Natural killer cell (primary cell): ENCODE measurements around the gene METTL25B. TPM values are rescaled to one million over a fixed set of nuclear protein-coding genes. Genes with fewer than 3 reads are reported as not detected.
"Not testable (repeated sequence)": the region's sequence is repeated elsewhere in the genome, so short reads cannot be mapped to it uniquely, and the experiment has no call there.

Experiments used
- ATAC-seq, 3 donors: fragments of 150-1000 bp in 2 of 3; fragments of 200-7000 bp in 1 of 3; cut with Tn5 transposase; 1 replicate in 1 of 3; 2 replicates in 2 of 3; pipeline ENCODE4 v1.10.0; 2021; ENCODE audit warnings: mild to moderate bottlenecking in 2 of 3, moderate library complexity in 2 of 3
- DNase-seq, 2 donors: peaks; one replicate each; pipeline versions ENCODE4 v3.0.0 to v3.0.0-alpha.2; 2013 to 2021; ENCODE audit warnings: mixed read lengths in 1 of 2
- H3K27ac ChIP-seq: one replicate; pipeline ENCODE4 v1.5.1; 2013; ENCODE audit warnings: mild to moderate bottlenecking, low read length
- H3K27me3 ChIP-seq: one replicate; pipeline ENCODE4 v1.6.1; 2013; ENCODE audit warnings: low read length; ENCODE audit not compliant: control insufficient read depth, insufficient read depth
- H3K36me3 ChIP-seq: one replicate; pipeline ENCODE4 v1.6.1; 2013; ENCODE audit warnings: low read length; ENCODE audit not compliant: control insufficient read depth, insufficient read depth
- H3K4me1 ChIP-seq: one replicate; pipeline ENCODE4 v1.6.1; 2013; ENCODE audit warnings: low read length; ENCODE audit not compliant: control insufficient read depth, insufficient read depth
- H3K4me3 ChIP-seq: one replicate; pipeline ENCODE4 v1.5.1; 2013; ENCODE audit warnings: low read length
- H3K9me3 ChIP-seq: one replicate; pipeline ENCODE4 v1.6.1; 2013; ENCODE audit warnings: low read length; ENCODE audit not compliant: control insufficient read depth, insufficient read depth
- H3K27ac Mint-ChIP-seq, 2 donors: one replicate each; pipeline ENCODE4 v1.8.0; 2022; ENCODE audit warnings: mild to moderate bottlenecking in 2 of 2, mixed read lengths in 2 of 2, moderate library complexity in 1 of 2
- H3K27me3 Mint-ChIP-seq, 2 donors: one replicate each; pipeline ENCODE4 v1.8.0; 2022; ENCODE audit warnings: low read depth in 2 of 2, mixed read lengths in 2 of 2
- H3K36me3 Mint-ChIP-seq: one replicate; pipeline ENCODE4 v1.8.0; 2022; ENCODE audit warnings: mixed read lengths
- H3K4me1 Mint-ChIP-seq, 2 donors: one replicate each; pipeline ENCODE4 v1.8.0; 2022; ENCODE audit warnings: mixed read lengths in 2 of 2
- H3K4me3 Mint-ChIP-seq: one replicate; pipeline ENCODE4 v1.8.0; 2022; ENCODE audit warnings: mild to moderate bottlenecking, moderate library complexity, mixed read lengths
- H3K9me3 Mint-ChIP-seq, 2 donors: one replicate each; pipeline ENCODE4 v1.8.0; 2022; ENCODE audit warnings: mixed read lengths in 2 of 2
- WGBS: methylation state at CpG from one replicate; pipeline ENCODE4 v1.1.7; 2013; ENCODE audit warnings: missing lambda C conversion rate; ENCODE audit not compliant: insufficient coverage; 5-methylcytosine and 5-hydroxymethylcytosine counted together
- intact Hi-C: fragments of 100-400 bp; cut with micrococcal nuclease; formaldehyde crosslinking; loops from one replicate; pipeline ENCODE4 v1.14.2; 2022
- total RNA-seq, 4 donors: library from RNA; stranded (reverse); fragments of 120-200 nt in 1 of 4; gene quantifications; one replicate each; pipeline versions ENCODE4 v1.2.3 to v1.2.4, GENCODE V29; 2013 to 2022
- TF ChIP-seq, protein P1 (sequence below): fragments of 200-600 bp; IDR thresholded peaks from one replicate; pipeline ENCODE4 v1.8.0; 2022; ENCODE audit warnings: antibody characterized with exemption

METTL25B gene
- total RNA-seq, 3 donors from 2014 or later (not counting 1 experiment from before 2014, with no cell fraction given) = 23.5 to 25.3 (median 23.8) TPM

- ATAC-seq = no peak
- H3K4me3 ChIP-seq = no peak overlapping the region
- intact Hi-C loops = no loop called here
- no peak for DNase-seq
- H3K4me3 Mint-ChIP-seq = no peak overlapping the region
- H3K9me3 ChIP-seq = no peaks in the 10 kb centered on the region
- H3K9me3 Mint-ChIP-seq = no peaks in the 10 kb centered on the region
- WGBS = 67% methylated on average over 2 of the region's 5 CpGs
- H3K36me3 ChIP-seq = no peaks in the 10 kb centered on the region
- no peak overlapping the region for H3K27ac ChIP-seq
- peaks cover 15 to 16% of the 10 kb centered on the region in 2 donors for H3K4me1 Mint-ChIP-seq
- H3K36me3 Mint-ChIP-seq = no peaks in the 10 kb centered on the region
- no peaks in the 10 kb centered on the region for H3K27me3 ChIP-seq
- H3K27me3 Mint-ChIP-seq = no peaks in the 10 kb centered on the region
- H3K27ac Mint-ChIP-seq = no peak overlapping the region
- peaks cover 17% of the 10 kb centered on the region for H3K4me1 ChIP-seq
- TF ChIP-seq, protein P1, sequence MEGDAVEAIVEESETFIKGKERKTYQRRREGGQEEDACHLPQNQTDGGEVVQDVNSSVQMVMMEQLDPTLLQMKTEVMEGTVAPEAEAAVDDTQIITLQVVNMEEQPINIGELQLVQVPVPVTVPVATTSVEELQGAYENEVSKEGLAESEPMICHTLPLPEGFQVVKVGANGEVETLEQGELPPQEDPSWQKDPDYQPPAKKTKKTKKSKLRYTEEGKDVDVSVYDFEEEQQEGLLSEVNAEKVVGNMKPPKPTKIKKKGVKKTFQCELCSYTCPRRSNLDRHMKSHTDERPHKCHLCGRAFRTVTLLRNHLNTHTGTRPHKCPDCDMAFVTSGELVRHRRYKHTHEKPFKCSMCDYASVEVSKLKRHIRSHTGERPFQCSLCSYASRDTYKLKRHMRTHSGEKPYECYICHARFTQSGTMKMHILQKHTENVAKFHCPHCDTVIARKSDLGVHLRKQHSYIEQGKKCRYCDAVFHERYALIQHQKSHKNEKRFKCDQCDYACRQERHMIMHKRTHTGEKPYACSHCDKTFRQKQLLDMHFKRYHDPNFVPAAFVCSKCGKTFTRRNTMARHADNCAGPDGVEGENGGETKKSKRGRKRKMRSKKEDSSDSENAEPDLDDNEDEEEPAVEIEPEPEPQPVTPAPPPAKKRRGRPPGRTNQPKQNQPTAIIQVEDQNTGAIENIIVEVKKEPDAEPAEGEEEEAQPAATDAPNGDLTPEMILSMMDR = no peak
Observed at GRCh38 chr1:156755527-156755950, 27.3 kb downstream of the METTL25B start.

DNA sequence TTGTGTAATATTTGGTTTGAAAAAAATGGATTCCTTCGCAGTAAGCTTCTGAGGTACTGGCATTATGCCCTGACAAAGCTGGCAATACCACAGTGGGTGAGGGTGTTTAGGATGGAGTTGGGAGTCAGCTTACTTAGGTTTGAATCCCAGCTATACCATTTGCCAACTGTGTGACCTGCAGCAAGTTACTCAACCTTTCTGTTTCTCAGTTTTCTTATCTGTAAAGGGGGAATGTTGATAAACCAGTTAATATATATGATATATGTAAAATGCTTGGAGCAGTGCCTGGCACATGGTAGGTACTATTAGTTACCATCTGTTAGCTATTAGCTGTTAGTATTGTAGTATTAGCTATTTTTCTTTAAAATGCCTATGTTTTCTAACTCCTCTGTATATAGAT is 28.1 kb downstream of the METTL25B start:
- TF ChIP-seq, protein P1 = no peak
- Histone ChIP-seq H3K27ac (no peak overlapping the region), H3K4me3 (no peak overlapping the region), H3K4me1 (peaks cover 12% of the 10 kb centered on the region), H3K9me3 (no peaks in the 10 kb centered on the region), H3K27me3 (no peaks in the 10 kb centered on the region), H3K36me3 (no peaks in the 10 kb centered on the region)
- Mint-ChIP-seq H3K9me3 (no peaks in the 10 kb centered on the region), H3K4me3 (no peak overlapping the region), H3K27ac (no peak overlapping the region), H3K4me1 (peaks cover 12 to 15% of the 10 kb centered on the region in 2 donors), H3K27me3 (no peaks in the 10 kb centered on the region), H3K36me3 (no peaks in the 10 kb centered on the region)
- intact Hi-C loops = no loop called here
- no peak for DNase-seq
- ATAC-seq = no peak
- WGBS = 94% methylated on average over 1 of the region's 1 CpG

GRCh38 chr1:156757572-156758253 is 29.4 kb downstream of the METTL25B start:
- H3K36me3 ChIP-seq, H3K4me1 Mint-ChIP-seq, intact Hi-C loops, H3K4me3 Mint-ChIP-seq, H3K27me3 Mint-ChIP-seq, H3K27ac Mint-ChIP-seq, H3K4me3 ChIP-seq, H3K4me1 ChIP-seq, H3K27ac ChIP-seq, ATAC-seq, H3K36me3 Mint-ChIP-seq, H3K9me3 ChIP-seq, H3K27me3 ChIP-seq, DNase-seq, H3K9me3 Mint-ChIP-seq: not testable (repeated sequence)
- 94% methylated on average over 9 of the region's 10 CpGs for WGBS

DNA sequence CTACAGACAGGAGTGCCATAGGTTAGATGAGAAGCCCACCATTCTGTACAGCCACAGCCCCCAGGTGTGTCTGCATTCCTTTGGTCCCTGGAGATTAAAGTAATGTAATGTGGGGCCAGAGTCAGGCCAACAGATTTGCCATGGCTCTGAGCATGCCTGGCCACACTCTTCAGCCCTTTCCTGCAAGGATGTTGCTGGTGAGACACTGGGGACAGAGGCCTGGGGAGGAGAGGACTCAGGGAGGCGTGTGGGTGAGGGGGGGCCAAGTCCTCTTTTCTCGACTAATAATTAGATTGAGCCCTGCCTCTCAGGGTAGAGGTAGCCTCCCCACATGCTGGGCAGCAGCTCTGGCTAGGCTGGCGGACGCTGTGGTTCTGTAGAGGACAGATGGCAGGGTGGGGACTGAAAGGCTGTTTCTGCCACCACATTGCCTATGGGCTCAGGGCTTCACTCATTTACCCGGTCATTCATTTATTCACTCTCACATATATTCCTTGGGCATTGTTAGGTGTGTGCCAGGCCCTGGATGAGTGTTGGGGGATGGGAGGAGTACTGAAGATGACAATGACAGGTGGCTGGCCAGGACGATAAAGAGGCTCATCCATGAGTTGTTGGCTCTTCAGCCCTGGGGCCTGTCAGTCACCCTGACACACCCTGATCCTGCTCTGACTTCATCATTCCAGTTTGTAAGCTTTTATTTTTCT is 32.0 kb downstream of the METTL25B start:
- ATAC-seq (no peak), DNase-seq (no peak)
- H3K4me1 ChIP-seq = no peaks in the 10 kb centered on the region
- H3K4me3 ChIP-seq = no peak overlapping the region
- TF ChIP-seq, protein P1 = no peak
- Mint-ChIP-seq H3K27ac (no peak overlapping the region), H3K4me1 (no peaks in the 10 kb centered on the region), H3K36me3 (no peaks in the 10 kb centered on the region), H3K4me3 (no peak overlapping the region), H3K27me3 (no peaks in the 10 kb centered on the region), H3K9me3 (no peaks in the 10 kb centered on the region)
- intact Hi-C loops = no loop called here
- no peaks in the 10 kb centered on the region for H3K36me3 ChIP-seq
- H3K27me3 ChIP-seq = no peaks in the 10 kb centered on the region
- no peaks in the 10 kb centered on the region for H3K9me3 ChIP-seq
- WGBS = 83% methylated on average over 5 of the region's 6 CpGs
- no peak overlapping the region for H3K27ac ChIP-seq
